ENCODE measurements around the gene DPPA2.

The DPPA2 gene

DNA sequence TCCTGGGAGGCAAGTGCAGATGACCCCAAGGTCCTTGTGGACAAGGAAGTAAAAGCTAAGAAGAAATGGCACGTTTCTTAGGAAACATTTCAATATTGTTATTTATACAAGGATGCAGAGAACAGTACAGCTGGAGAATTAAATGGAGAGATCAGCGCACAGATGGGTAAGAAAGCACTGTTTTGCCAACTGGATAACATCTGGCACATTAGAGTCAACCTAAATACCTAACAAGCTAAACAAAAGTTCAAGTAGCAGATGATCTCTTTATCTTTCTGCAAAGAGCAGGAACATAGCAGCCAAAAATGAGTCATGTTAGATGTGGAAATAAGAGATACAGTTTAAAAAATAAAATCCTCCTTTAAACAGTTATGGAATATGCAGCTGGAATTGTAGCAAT is 36.7 kb upstream of the DPPA2 start:
- no peak for TF ChIP-seq CTCF (IDR thresholded peaks at IDR 0.05; ENCODE audit: control insufficient read depth, extremely low read depth, insufficient read depth)
- no peak overlapping the region for H3K4me3 ChIP-seq (ENCODE audit: low read depth, low read length)
- no peak for DNase-seq (ENCODE audit: low read depth)

- DNase-seq (ENCODE audit: low read depth): no peak
- no peak for TF ChIP-seq CTCF (IDR thresholded peaks at IDR 0.05; ENCODE audit: control insufficient read depth, extremely low read depth, insufficient read depth)
- H3K4me3 ChIP-seq (ENCODE audit: low read depth, low read length): no peak overlapping the region
These were observed 34.9 kb upstream of the DPPA2 start for GRCh38 chr3:109351231-109351630.

- no peak for DNase-seq (ENCODE audit: low read depth)
- H3K4me3 ChIP-seq (ENCODE audit: low read depth, low read length): no peak overlapping the region
- no peak for TF ChIP-seq CTCF (IDR thresholded peaks at IDR 0.05; ENCODE audit: control insufficient read depth, extremely low read depth, insufficient read depth)
These were observed 30.5 kb upstream of the DPPA2 start for GRCh38 chr3:109346770-109347295.

DNA sequence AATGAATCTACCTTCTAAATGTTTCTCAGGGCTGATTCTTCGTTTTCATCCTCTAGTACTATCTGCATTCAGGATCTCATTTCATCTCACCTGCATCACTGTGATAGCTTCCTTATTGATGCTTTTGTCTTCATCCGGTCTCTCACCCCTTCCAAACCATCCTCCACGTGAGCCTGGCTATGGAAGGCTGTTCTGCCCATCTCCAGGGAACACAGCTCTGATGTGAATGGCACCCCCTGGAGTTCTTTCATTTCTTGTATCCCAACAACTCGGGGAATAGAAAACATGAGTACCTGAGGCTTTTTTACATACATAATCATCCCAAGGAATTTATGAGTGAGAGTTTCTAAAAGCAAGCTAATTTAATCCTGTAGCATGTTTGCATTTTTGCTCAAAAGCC is 29.8 kb upstream of the DPPA2 start:
- H3K4me3 ChIP-seq (ENCODE audit: low read depth, low read length): no peak overlapping the region
- TF ChIP-seq CTCF (IDR thresholded peaks at IDR 0.05; ENCODE audit: control insufficient read depth, extremely low read depth, insufficient read depth): no peak
- no peak for DNase-seq (ENCODE audit: low read depth)

DNA sequence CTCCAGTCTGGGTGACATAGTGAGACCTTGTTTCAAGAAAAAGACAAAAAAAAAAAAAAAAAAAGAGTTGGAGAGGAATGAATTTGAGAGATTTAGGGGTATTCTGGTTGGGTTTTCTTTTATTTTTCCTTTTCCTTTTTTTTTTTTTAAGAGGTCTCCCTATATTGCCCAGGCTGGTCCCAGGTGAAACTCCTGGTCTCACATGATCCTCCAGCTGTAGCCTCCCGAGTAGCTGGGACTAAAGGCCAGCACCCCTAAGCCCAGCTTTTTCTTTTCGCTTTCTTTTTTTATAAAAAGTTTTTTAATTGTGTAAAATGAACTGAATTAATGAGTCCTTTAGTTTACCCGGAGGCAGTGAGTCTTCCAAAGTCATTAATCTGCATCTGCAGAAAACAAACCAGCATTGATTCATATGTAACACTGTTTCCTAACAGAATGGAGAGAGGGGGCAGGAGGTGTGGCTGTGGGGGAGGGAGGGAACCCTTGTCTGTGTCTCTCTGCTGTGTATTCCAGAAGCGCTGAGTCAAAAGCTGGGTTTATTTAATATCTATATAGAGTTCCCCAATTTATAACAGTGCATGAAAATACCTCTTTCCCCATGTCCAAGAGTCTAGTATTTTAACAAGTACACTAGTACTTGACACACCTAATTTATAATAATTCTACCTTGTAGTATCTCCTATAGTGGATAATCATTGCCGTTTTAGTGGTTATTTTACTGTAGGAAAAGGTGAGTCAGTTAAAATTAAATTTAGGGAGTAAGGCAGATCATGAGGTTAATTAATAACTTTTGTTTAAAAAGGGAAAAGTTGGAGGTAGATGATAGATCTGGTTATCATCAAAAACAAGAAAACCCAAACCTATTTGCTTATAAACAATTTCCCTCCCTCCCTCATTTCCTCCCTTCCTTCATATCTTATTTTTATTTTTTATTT is 23.7 kb upstream of the DPPA2 start:
- no peak overlapping the region for H3K4me3 ChIP-seq (ENCODE audit: low read depth, low read length)
- no peak for TF ChIP-seq CTCF (IDR thresholded peaks at IDR 0.05; ENCODE audit: control insufficient read depth, extremely low read depth, insufficient read depth)
- DNase-seq (ENCODE audit: low read depth): no peak

DNA sequence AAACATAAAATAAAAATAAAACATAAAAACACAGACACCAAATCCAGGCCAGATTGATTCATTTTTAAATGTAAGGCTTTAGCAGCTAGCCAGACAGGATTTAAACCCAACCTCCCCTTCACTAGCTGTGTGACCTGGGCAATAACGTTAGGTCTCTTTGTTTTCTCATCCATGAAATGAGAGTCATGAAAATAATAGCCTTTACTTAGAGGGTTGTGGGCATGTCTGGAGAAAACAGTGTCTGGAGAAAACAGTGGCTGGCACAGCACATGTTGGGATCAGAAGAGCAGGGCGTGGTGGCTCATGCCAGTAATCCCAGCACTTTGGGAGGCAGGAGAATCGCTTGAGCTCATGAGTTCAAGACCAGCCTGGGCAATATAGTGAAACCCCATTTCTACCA is 22.9 kb upstream of the DPPA2 start:
- H3K4me3 ChIP-seq (ENCODE audit: low read depth, low read length): no peak overlapping the region
- no peak for DNase-seq (ENCODE audit: low read depth)
- TF ChIP-seq CTCF (IDR thresholded peaks at IDR 0.05; ENCODE audit: control insufficient read depth, extremely low read depth, insufficient read depth): no peak
